Breast epithelium (tissue), 4 donors: ENCODE data around the gene SLCO2B1. TPM values are rescaled to one million over a fixed set of nuclear protein-coding genes. Genes with fewer than 3 reads are reported as not detected.

Experiments used
- DNase-seq, 2 donors: peaks; one replicate each; pipeline ENCODE4 v3.0.0-alpha.2; 2019; ENCODE audit warnings: low spot score in 2 of 2
- H3K27ac ChIP-seq, 2 donors: fragments of 200-600 bp; sonication (generic) in 1 of 2; one replicate each; pipeline ENCODE4 v1.5.1; 2016 to 2019; ENCODE audit warnings: mild to moderate bottlenecking in 1 of 2
- H3K27me3 ChIP-seq, 2 donors: fragments of 200-600 bp; sonication (generic) in 1 of 2; one replicate each; pipeline versions ENCODE4 v1.5.1 to v1.6.0; 2017 to 2019; ENCODE audit warnings: control low read depth in 1 of 2, mild to moderate bottlenecking in 1 of 2
- H3K36me3 ChIP-seq: fragments of 200-600 bp; one replicate; pipeline ENCODE4 v1.5.1; 2019
- H3K4me1 ChIP-seq, 2 donors: fragments of 200-600 bp; sonication (generic); one replicate each; pipeline ENCODE4 v1.5.1; 2016 to 2019; ENCODE audit warnings: control low read depth in 1 of 2
- H3K4me3 ChIP-seq, 3 donors: fragments of 200-600 bp; sonication (generic); 1 replicate in 2 of 3; 2 replicates in 1 of 3; pipeline ENCODE4 v1.5.1; 2016 to 2019; ENCODE audit warnings: mild to moderate bottlenecking in 3 of 3, moderate library complexity in 2 of 3
- H3K9me3 ChIP-seq, 2 donors: fragments of 200-600 bp; sonication (generic) in 1 of 2; one replicate each; pipeline ENCODE4 v1.5.1; 2016 to 2019; ENCODE audit warnings: control low read depth in 1 of 2
- CTCF ChIP-seq, 3 donors: fragments of 450-650 bp; IDR thresholded peaks; one replicate each; pipeline ENCODE4 v1.5.1; 2016 to 2017; ENCODE audit warnings: antibody characterized with exemption in 3 of 3, mild to moderate bottlenecking in 3 of 3, moderate library complexity in 3 of 3
- POLR2A ChIP-seq: fragments of 450-650 bp; IDR thresholded peaks from one replicate; pipeline ENCODE4 v1.6.1; 2016; ENCODE audit warnings: antibody characterized with exemption, mild to moderate bottlenecking, moderate library complexity
- POLR2AphosphoS5 ChIP-seq, 3 donors: sonication (generic); formaldehyde crosslinking; IDR thresholded peaks; one replicate each; pipeline ENCODE4 v1.6.1; 2017; ENCODE audit warnings: antibody characterized with exemption in 3 of 3
- intact Hi-C: fragments of 100-400 bp; cut with DNase I; formaldehyde crosslinking; loops from one replicate; pipeline ENCODE4 v1.15.1; 2023; ENCODE audit warnings: low total_unique reads
- total RNA-seq, 3 donors: library from RNA; depleted of rRNA; stranded (reverse); fragments of >200 nt; gene quantifications; one replicate each; pipeline ENCODE4 v1.1.0, GENCODE V29; 2016

Gene SLCO2B1
- total RNA-seq, 3 donors from 2014 or later: 23.9 to 86.9 (median 32.3) TPM

- Histone ChIP-seq H3K9me3 (no peaks in the 10 kb centered on the region), H3K27me3 (peaks cover 0 to 12% of the 10 kb centered on the region in 2 donors), H3K4me3 (peak within 1 kb of the TSS; percentile 25 to 77 (median 53)), H3K4me1 (peaks cover 0 to 4% of the 10 kb centered on the region in 2 donors), H3K36me3 (no peaks in the 10 kb centered on the region), H3K27ac (no peak within 1 kb of the TSS)
- no peak for DNase-seq
- TF ChIP-seq CTCF (IDR thresholded peaks at IDR 0.05) (no peak), POLR2AphosphoS5 (IDR thresholded peaks at IDR 0.05) (no peak), POLR2A (no peak)
- intact Hi-C loops: loop anchor here (10.0 kb wide), 1 partner anchor 96 kb away; no protein-coding TSS in a partner anchor
Observed at GRCh38 chr11:75240311-75241035, 89.6 kb downstream of the SLCO2B1 start, which contains the start of gene TPBGL. Gene TPBGL (plus strand): TSS chr11:75240774. CDS start chr11:75241050, 276 bp downstream.

- Histone ChIP-seq H3K9me3 (no peaks in the 10 kb centered on the region), H3K4me1 (peaks cover 0 to 4% of the 10 kb centered on the region in 2 donors), H3K4me3 (peak overlapping the region; percentile 25 to 77 (median 53)), H3K27ac (no peak overlapping the region), H3K27me3 (peaks cover 0 to 12% of the 10 kb centered on the region in 2 donors), H3K36me3 (no peaks in the 10 kb centered on the region)
- DNase-seq: peak; percentile 61 to 76
- no peak for TF ChIP-seq POLR2AphosphoS5 (IDR thresholded peaks at IDR 0.05)
- peak in 1 of 3 donors; percentile 95 for TF ChIP-seq CTCF (IDR thresholded peaks at IDR 0.05)
- intact Hi-C loops: loop anchor here (10.0 kb wide), 1 partner anchor 96 kb away; no protein-coding TSS in a partner anchor
Observed at GRCh38 chr11:75241036-75241905, 90.4 kb downstream of the SLCO2B1 start.

GRCh38 chr11:75241906-75242644, 91.2 kb downstream of the SLCO2B1 start:
- Histone ChIP-seq H3K36me3 (no peaks in the 10 kb centered on the region), H3K4me3 (peak overlapping the region; percentile 14 to 77 (median 53)), H3K27me3 (peaks cover 0 to 12% of the 10 kb centered on the region in 2 donors), H3K9me3 (no peaks in the 10 kb centered on the region), H3K27ac (no peak overlapping the region), H3K4me1 (peaks cover 0 to 4% of the 10 kb centered on the region in 2 donors)
- no peak for TF ChIP-seq POLR2AphosphoS5 (IDR thresholded peaks at IDR 0.05)
- no peak for TF ChIP-seq POLR2A
- no peak for TF ChIP-seq CTCF (IDR thresholded peaks at IDR 0.05)
- intact Hi-C loops: loop anchor here (10.0 kb wide), 1 partner anchor 97 kb away; no protein-coding TSS in a partner anchor
- DNase-seq: no peak

GRCh38 chr11:75242722-75243600, 92.1 kb downstream of the SLCO2B1 start:
- no peak overlapping the region for H3K27ac ChIP-seq
- H3K27me3 ChIP-seq: peaks cover 0 to 12% of the 10 kb centered on the region in 2 donors
- H3K4me1 ChIP-seq: peaks cover 0 to 4% of the 10 kb centered on the region in 2 donors
- no peak for TF ChIP-seq POLR2A
- TF ChIP-seq CTCF (IDR thresholded peaks at IDR 0.05): no peak
- TF ChIP-seq POLR2AphosphoS5 (IDR thresholded peaks at IDR 0.05): no peak
- H3K9me3 ChIP-seq: no peaks in the 10 kb centered on the region
- DNase-seq: peak in 1 of 2 donors; percentile 36
- no peaks in the 10 kb centered on the region for H3K36me3 ChIP-seq
- intact Hi-C loops: loop anchor here (10.0 kb wide), 1 partner anchor 98 kb away; no protein-coding TSS in a partner anchor
- no peak overlapping the region for H3K4me3 ChIP-seq
